IMR-90 (cell line): ENCODE results near the gene PAGE2. TPM values are rescaled to one million over a fixed set of nuclear protein-coding genes. Genes with fewer than 3 reads are reported as not detected.

ENCODE experiments used
- ATAC-seq: fragments of 200-7000 bp; cut with Tn5 transposase; 2 replicates; pipeline ENCODE4 v1.9.1; 2020; ENCODE audit warnings: low read depth, mild to moderate bottlenecking, moderate library complexity
- BruUV-seq: library from RNA; stranded (reverse); fragments of 400-500 nt; replicated peaks from 2 replicates; lab custom pipeline; 2021; lab: Mats Ljungman, UMichigan
- CTCF ChIA-PET: fragments of 300-600 bp; formaldehyde crosslinking; extraction: SDS; loops from one replicate; lab custom pipeline; 2021; ENCODE audit warnings: antibody characterized with exemption; lab: Yijun Ruan, JAX
- POLR2A ChIA-PET: fragments of 300-600 bp; sonication (Branson Sonifier 250); formaldehyde crosslinking; loops from one replicate; lab custom pipeline; 2022; ENCODE audit warnings: antibody characterized with exemption; ENCODE audit not compliant: unreplicated experiment; lab: Charles Lee
- DNase-seq: peaks from one replicate; pipeline ENCODE4 v3.0.0; 2013
- H2AFZ ChIP-seq: replicated peaks from 2 replicates; pipeline ENCODE3; 2013; ENCODE audit warnings: low read length, mild to moderate bottlenecking; ENCODE audit not compliant: poor library complexity
- H2AK5ac ChIP-seq: 2 replicates; pipeline ENCODE4 v1.6.1; 2013; ENCODE audit warnings: low read depth, low read length, inconsistent platforms
- H2AK9ac ChIP-seq: replicated peaks from 2 replicates; pipeline ENCODE3; 2013; ENCODE audit warnings: mild to moderate bottlenecking, low read depth, low read length, moderate library complexity; ENCODE audit not compliant: poor library complexity
- H2BK120ac ChIP-seq: 2 replicates; pipeline ENCODE4 v1.6.1; 2013; ENCODE audit warnings: low read depth, low read length, inconsistent platforms
- H2BK15ac ChIP-seq: 3 replicates; pipeline ENCODE4 v1.6.1; 2013; ENCODE audit warnings: low read depth, low read length, inconsistent platforms
- H2BK20ac ChIP-seq: 2 replicates; pipeline ENCODE4 v1.6.1; 2013; ENCODE audit warnings: low read depth, mild to moderate bottlenecking, inconsistent platforms, low read length, moderate library complexity
- H2BK5ac ChIP-seq: 2 replicates; pipeline ENCODE4 v1.6.1; 2013; ENCODE audit warnings: mild to moderate bottlenecking, low read depth, low read length, inconsistent platforms; ENCODE audit not compliant: poor library complexity, severe bottlenecking
- H3K14ac ChIP-seq: replicated peaks from 2 replicates; pipeline ENCODE4 v1.6.1; 2013; ENCODE audit warnings: low read depth, low read length, inconsistent platforms
- H3K18ac ChIP-seq: 2 replicates; pipeline ENCODE4 v1.6.1; 2013; ENCODE audit warnings: low read depth, low read length, control low read depth
- H3K23ac ChIP-seq: 2 replicates; pipeline ENCODE4 v1.6.1; 2013; ENCODE audit warnings: low read depth, low read length, inconsistent platforms
- H3K27ac ChIP-seq: 2 replicates; pipeline ENCODE4 v1.5.1; 2013; ENCODE audit warnings: mild to moderate bottlenecking, control low read depth, low read length; ENCODE audit not compliant: insufficient read depth
- H3K27me3 ChIP-seq: 2 replicates; pipeline ENCODE4 v1.6.1; 2013; ENCODE audit warnings: low read length; ENCODE audit not compliant: control insufficient read depth, insufficient read depth
- H3K36me3 ChIP-seq: 2 replicates; pipeline ENCODE4 v1.6.1; 2013; ENCODE audit warnings: low read length, mixed read lengths; ENCODE audit not compliant: control insufficient read depth, insufficient read depth
- H3K4ac ChIP-seq: 2 replicates; pipeline ENCODE4 v1.6.1; 2013; ENCODE audit warnings: low read depth, low read length, inconsistent platforms
- H3K4me1 ChIP-seq: 2 replicates; pipeline ENCODE4 v1.6.1; 2013; ENCODE audit warnings: low read length, mixed read lengths; ENCODE audit not compliant: control insufficient read depth, insufficient read depth
- H3K4me2 ChIP-seq: 2 replicates; pipeline ENCODE4 v1.6.1; 2013; ENCODE audit warnings: low read depth, mild to moderate bottlenecking, control low read depth, low read length, moderate library complexity
- H3K4me3 ChIP-seq: 2 replicates; pipeline ENCODE4 v1.5.1; 2013; ENCODE audit warnings: low read depth, mild to moderate bottlenecking, control low read depth, low read length, moderate library complexity; ENCODE audit not compliant: insufficient read depth
- H3K56ac ChIP-seq: 2 replicates; pipeline ENCODE4 v1.6.1; 2013; ENCODE audit warnings: low read length, inconsistent platforms; ENCODE audit not compliant: insufficient read depth; ENCODE audit errors: extremely low read depth
- H3K79me1 ChIP-seq, 2 experiments: 2 replicates each; pipeline ENCODE4 v1.6.1; 2013; ENCODE audit warnings: low read length in 2 of 2, inconsistent platforms in 1 of 2, low read depth in 1 of 2
- H3K9ac ChIP-seq: 2 replicates; pipeline ENCODE4 v1.6.1; 2013; ENCODE audit warnings: low read depth, low read length, control low read depth
- H3K9me1 ChIP-seq: 2 replicates; pipeline ENCODE4 v1.6.1; 2013; ENCODE audit warnings: low read length, inconsistent platforms; ENCODE audit not compliant: insufficient read depth
- H3K9me3 ChIP-seq: 2 replicates; pipeline ENCODE4 v1.6.1; 2013; ENCODE audit warnings: low read length; ENCODE audit not compliant: control insufficient read depth, insufficient read depth
- H4K20me1 ChIP-seq: 2 replicates; pipeline ENCODE4 v1.6.1; 2013; ENCODE audit warnings: low read length, inconsistent platforms; ENCODE audit not compliant: insufficient read depth
- H4K5ac ChIP-seq: 2 replicates; pipeline ENCODE4 v1.6.1; 2013; ENCODE audit warnings: mild to moderate bottlenecking, low read depth, low read length, control low read depth
- H4K8ac ChIP-seq, 2 experiments: 2 replicates each; pipeline ENCODE4 v1.6.1; 2013; ENCODE audit warnings: low read depth in 2 of 2, low read length in 2 of 2, control low read depth in 1 of 2, inconsistent platforms in 1 of 2
- H4K91ac ChIP-seq: 2 replicates; pipeline ENCODE4 v1.6.1; 2013; ENCODE audit warnings: low read depth, low read length, inconsistent platforms; ENCODE audit not compliant: insufficient read depth
- RCOR1 ChIP-seq: IDR thresholded peaks from 2 replicates; pipeline ENCODE4 v1.6.1; 2012; ENCODE audit warnings: mild to moderate bottlenecking, low read length, improper control_type of control experiment; ENCODE audit not compliant: insufficient replicate concordance
- SMC3 ChIP-seq: fragments of 150-350 bp; IDR thresholded peaks from 2 replicates; pipeline ENCODE4 v1.6.1; 2016; ENCODE audit warnings: low read depth, mild to moderate bottlenecking, antibody characterized with exemption, low read length, moderate library complexity
- WGBS, 2 experiments: methylation state at CpG; one replicate each; pipeline versions ENCODE4 v1.1.5 to v1.1.7; 2013; ENCODE audit warnings: missing lambda C conversion rate in 2 of 2; ENCODE audit not compliant: insufficient read length in 1 of 2; ENCODE audit errors: extremely low coverage in 2 of 2; 5-methylcytosine and 5-hydroxymethylcytosine counted together
- dilution Hi-C: fragments of 300-500 bp; cut with HindIII; formaldehyde crosslinking; loops from one replicate; pipeline ENCODE4 v1.14.3; 2018; ENCODE audit warnings: low sequenced_read_pairs; ENCODE audit not compliant: unreplicated experiment
- in situ Hi-C: fragments of 300-500 bp; cut with MboI; formaldehyde crosslinking; loops from 3 replicates; pipeline ENCODE4 v1.14.3; 2019; ENCODE audit warnings: low sequenced_read_pairs, inconsistent platforms, mixed read lengths
- intact Hi-C: fragments of 100-400 bp; cut with micrococcal nuclease; formaldehyde crosslinking; loops from 2 replicates; pipeline ENCODE4 v1.10.0; 2022
- polyA plus RNA-seq, 3 experiments: library from polyadenylated mRNA; depleted of rRNA; stranded (reverse); fragments of >200 nt; gene quantifications; 2 replicates each; pipeline ENCODE4 v1.2.3, GENCODE V29; 2012; ENCODE audit warnings: low replicate concordance in 1 of 3
- total RNA-seq: library from RNA; depleted of rRNA; stranded (reverse); fragments of >200 nt; gene quantifications from 2 replicates; pipeline ENCODE4 v1.2.3, GENCODE V29; 2012

Gene PAGE2
- total and polyA plus RNA-seq, 2 of the 4 experiments (the other 2 are of a cell fraction) = not detected

DNA sequence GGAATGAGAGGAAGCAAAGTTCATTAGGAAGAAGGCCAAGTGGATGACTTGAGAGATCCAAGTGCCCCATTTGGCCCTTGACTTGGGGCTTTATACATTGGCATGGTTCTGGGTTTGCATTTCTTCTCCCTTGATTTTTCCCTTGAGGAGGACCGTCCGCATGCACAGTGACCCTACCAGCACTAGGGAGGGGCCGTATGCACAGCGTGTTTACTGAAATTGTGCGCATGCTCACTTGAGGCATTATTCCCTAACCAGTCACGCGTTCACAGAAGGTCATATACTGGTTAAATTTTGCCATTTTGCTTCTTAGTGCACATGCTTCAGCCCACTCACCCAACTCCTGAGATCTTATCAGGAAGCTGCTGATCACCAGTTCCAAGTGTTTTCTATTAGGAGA, 35.1 kb downstream of the PAGE2 start:
- H3K18ac ChIP-seq = no peak overlapping the region
- H3K56ac ChIP-seq = no peak overlapping the region
- H3K9me3 ChIP-seq = no peaks in the 10 kb centered on the region
- H4K91ac ChIP-seq = no peak overlapping the region
- H3K9ac ChIP-seq = no peak overlapping the region
- intact Hi-C loops = no loop called here
- ChIA-PET POLR2A (no interaction called here), CTCF (no interaction called here)
- no peak overlapping the region for H2BK15ac ChIP-seq
- DNase-seq (no peak), ATAC-seq (no peak)
- no peak overlapping the region for H4K8ac ChIP-seq
- H4K5ac ChIP-seq = no peak overlapping the region
- H3K4me1 ChIP-seq = no peaks in the 10 kb centered on the region
- no peak overlapping the region for H3K4me3 ChIP-seq
- no peak overlapping the region for H2BK20ac ChIP-seq
- H2AK5ac ChIP-seq = no peak overlapping the region
- H3K23ac ChIP-seq = no peak overlapping the region
- no peaks in the 10 kb centered on the region for H3K9me1 ChIP-seq
- BruUV-seq = no TSS peak
- H2AK9ac ChIP-seq = no peak overlapping the region
- WGBS, 2 experiments = 72% methylated on average over 2 of the region's 7 CpGs; no CpG with 5 or more reads in 1 of the 2 experiments
- H3K4me2 ChIP-seq = no peak overlapping the region
- H3K79me1 ChIP-seq = no peaks in the 10 kb centered on the region
- TF ChIP-seq RCOR1 = no peak
- TF ChIP-seq SMC3 = no peak
- H2AFZ ChIP-seq = no peak overlapping the region
- no peak overlapping the region for H2BK5ac ChIP-seq
- H3K14ac ChIP-seq = no peak overlapping the region
- peaks cover 4% of the 10 kb centered on the region for H3K27me3 ChIP-seq
- no peak overlapping the region for H3K27ac ChIP-seq
- no peak overlapping the region for H3K4ac ChIP-seq
- in situ Hi-C loops = no loop called here
- dilution Hi-C loops = no loop called here
- no peaks in the 10 kb centered on the region for H3K36me3 ChIP-seq
- no peaks in the 10 kb centered on the region for H4K20me1 ChIP-seq
- H2BK120ac ChIP-seq = no peak overlapping the region
